HEK293 (cell line): Measurements from ENCODE around the gene AMOTL2.

ENCODE experiments used
- CTCF ChIA-PET: fragments of 350-600 bp; formaldehyde crosslinking; extraction: SDS; loops from one replicate; lab custom pipeline; 2021; ENCODE audit warnings: antibody characterized with exemption; lab: Yijun Ruan, JAX
- POLR2A ChIA-PET: fragments of 300-600 bp; formaldehyde crosslinking; extraction: SDS; loops from one replicate; lab custom pipeline; 2020; ENCODE audit warnings: antibody characterized with exemption, inconsistent platforms; lab: Yijun Ruan, JAX
- H3K27ac ChIP-seq: fragments of 200-500 bp; sonication (Bioruptor generic); 2 replicates; pipeline ENCODE4 v1.5.1; 2014; ENCODE audit warnings: low read depth, low read length, control low read depth, inconsistent platforms; ENCODE audit errors: extremely low read depth
- H3K36me3 ChIP-seq, 2 experiments: fragments of 200-500 bp in 1 of 2; sonication (Bioruptor generic) in 1 of 2; 1 replicate in 1 of 2; 2 replicates in 1 of 2; pipeline ENCODE4 v1.5.1; 2014 to 2017; ENCODE audit warnings: inconsistent platforms in 2 of 2, low read length in 2 of 2; ENCODE audit not compliant: control insufficient read depth in 2 of 2, insufficient read depth in 1 of 2
- H3K4me1 ChIP-seq: fragments of 200-500 bp; sonication (Bioruptor generic); 2 replicates; pipeline ENCODE4 v1.5.1; 2014; ENCODE audit warnings: mild to moderate bottlenecking, low read length, inconsistent platforms; ENCODE audit not compliant: control insufficient read depth, insufficient read depth
- H3K4me3 ChIP-seq: 2 replicates; pipeline ENCODE4 v1.5.1; 2011; ENCODE audit warnings: low read depth, mild to moderate bottlenecking, control low read depth, low read length, moderate library complexity
- H3K9me3 ChIP-seq: fragments of 200-500 bp; sonication (Bioruptor generic); 2 replicates; pipeline ENCODE4 v1.5.1; 2014; ENCODE audit warnings: low read depth, low read length, inconsistent platforms; ENCODE audit not compliant: control insufficient read depth, insufficient read depth
- GLIS1 ChIP-seq: fragments of 450-650 bp; formaldehyde crosslinking; IDR thresholded peaks from 2 replicates; pipeline ENCODE4 v1.5.1; 2016; ENCODE audit warnings: missing biosample characterization, missing genetic modification characterization
- HOXC10 ChIP-seq: sonication (generic); formaldehyde crosslinking; IDR thresholded peaks from 2 replicates; pipeline ENCODE4 v1.8.1; 2023; ENCODE audit warnings: mild to moderate bottlenecking, missing genetic modification reagents
- REPIN1 ChIP-seq: fragments of 450-650 bp; formaldehyde crosslinking; IDR thresholded peaks from 2 replicates; pipeline ENCODE4 v1.5.1; 2017; ENCODE audit warnings: missing biosample characterization, missing genetic modification characterization, low read depth
- ZBTB6 ChIP-seq: fragments of 450-650 bp; formaldehyde crosslinking; IDR thresholded peaks from 2 replicates; pipeline ENCODE4 v1.5.1; 2017; ENCODE audit warnings: missing biosample characterization, missing genetic modification characterization
- ZNF157 ChIP-seq: fragments of 450-650 bp; formaldehyde crosslinking; IDR thresholded peaks from 2 replicates; pipeline ENCODE4 v1.5.1; 2016; ENCODE audit warnings: missing biosample characterization, missing genetic modification characterization
- ZNF2 ChIP-seq: fragments of 450-650 bp; formaldehyde crosslinking; IDR thresholded peaks from 2 replicates; pipeline ENCODE4 v1.5.1; 2016; ENCODE audit warnings: missing biosample characterization, missing genetic modification characterization
- ZNF223 ChIP-seq: fragments of 450-650 bp; formaldehyde crosslinking; IDR thresholded peaks from 2 replicates; pipeline ENCODE4 v1.5.1; 2016; ENCODE audit warnings: missing biosample characterization, missing genetic modification characterization
- ZNF248 ChIP-seq: fragments of 450-650 bp; formaldehyde crosslinking; IDR thresholded peaks from 2 replicates; pipeline ENCODE4 v1.5.1; 2017; ENCODE audit warnings: missing biosample characterization, missing genetic modification characterization
- ZNF354C ChIP-seq: fragments of 450-650 bp; formaldehyde crosslinking; IDR thresholded peaks from 2 replicates; pipeline ENCODE4 v1.5.1; 2016; ENCODE audit warnings: missing biosample characterization, missing genetic modification characterization, low read depth, borderline replicate concordance
- ZSCAN30 ChIP-seq: fragments of 450-650 bp; IDR thresholded peaks from 2 replicates; pipeline ENCODE4 v1.5.1; 2018; ENCODE audit warnings: missing biosample characterization, mild to moderate bottlenecking, missing genetic modification characterization, moderate library complexity
- ZSCAN4 ChIP-seq: fragments of 450-650 bp; formaldehyde crosslinking; IDR thresholded peaks from 2 replicates; pipeline ENCODE4 v1.5.1; 2017; ENCODE audit warnings: missing biosample characterization, missing genetic modification characterization

AMOTL2 gene

GRCh38 chr3:134372396-134373270 is 1.6 kb downstream of the AMOTL2 start:
- Histone ChIP-seq H3K9me3 (no peaks in the 10 kb centered on the region), H3K4me1 (peaks cover 2% of the 10 kb centered on the region; the same call in 1 of the 2 replicates), H3K36me3 (peaks cover 0 to 36% of the 10 kb centered on the region in 2 experiments; a peak in 1 of 3 replicates), H3K4me3 (peak overlapping the region; percentile 89), H3K27ac (no peak overlapping the region)
- POLR2A ChIA-PET = interaction anchor here (1.0 to 4.1 kb wide), 4 partner anchors 8 to 15 kb away, joined by 3 to 76 read pairs (median 18); no protein-coding TSS in a partner anchor
- TF ChIP-seq ZSCAN4 (tag by site-specific recombination) (peak; percentile 63; the same call in 1 of the 2 replicates), HOXC10 (no peak), ZNF223 (tag by site-specific recombination) (no peak), REPIN1 (tag by site-specific recombination) (no peak), ZNF354C (tag by site-specific recombination) (no peak)
- CTCF ChIA-PET = interaction anchor here (0.6 kb wide), 1 partner anchor 106 kb away, joined by 4 read pairs; no protein-coding TSS in a partner anchor

GRCh38 chr3:134371542-134372324 is 2.5 kb downstream of the AMOTL2 start:
- Histone ChIP-seq H3K4me3 (no peak overlapping the region; the same call in 1 of the 2 replicates), H3K27ac (no peak overlapping the region), H3K9me3 (no peaks in the 10 kb centered on the region), H3K4me1 (peaks cover 2% of the 10 kb centered on the region; the same call in 1 of the 2 replicates), H3K36me3 (peaks cover 0 to 45% of the 10 kb centered on the region in 2 experiments; a peak in 1 of 3 replicates)
- ChIA-PET CTCF (interaction anchor here (0.6 kb wide), 2 partner anchors 107 to 126 kb away, joined by 3 to 4 read pairs; no protein-coding TSS in a partner anchor), POLR2A (interaction anchor here (1.0 to 1.7 kb wide), 2 partner anchors 8 to 13 kb away, joined by 3 to 8 read pairs; no protein-coding TSS in a partner anchor)
- TF ChIP-seq ZNF157 (tag by site-specific recombination) (no peak), ZNF2 (tag by site-specific recombination) (no peak), ZSCAN30 (tag by site-specific recombination) (no peak), ZNF248 (no peak)

- CTCF ChIA-PET = interaction anchor here (0.6 to 1.2 kb wide), 4 partner anchors 15 to 127 kb away, joined by 3 read pairs; no protein-coding TSS in a partner anchor
- no peak overlapping the region for H3K4me3 ChIP-seq
- TF ChIP-seq GLIS1 (tag by site-specific recombination) = peak; percentile 73
- TF ChIP-seq ZBTB6 (tag by site-specific recombination) = no peak
- TF ChIP-seq, all 188 proteins: peak for 1
- Histone ChIP-seq H3K36me3 (peaks cover 0 to 54% of the 10 kb centered on the region in 2 experiments; a peak in 1 of 3 replicates), H3K9me3 (no peaks in the 10 kb centered on the region), H3K27ac (no peak overlapping the region), H3K4me1 (peaks cover 2% of the 10 kb centered on the region; the same call in 1 of the 2 replicates)
- POLR2A ChIA-PET = interaction anchor here (1.7 kb wide), 1 partner anchor 13 kb away, joined by 8 read pairs; no protein-coding TSS in a partner anchor
Measured at GRCh38 chr3:134370611-134371531, 3.4 kb downstream of the AMOTL2 start.
